GM23338 (cell line): ENCODE data around the gene RHBDD2. TPM values are rescaled to one million over a fixed set of nuclear protein-coding genes. Genes with fewer than 3 reads are reported as not detected.
A peak's percentile ranks its signal among the peaks of the same experiment; 100 is the strongest.
"Not testable (repeated sequence)": the region's sequence is repeated elsewhere in the genome, so short reads cannot be mapped to it uniquely, and the experiment has no call there.

Source experiments
- ATAC-seq: fragments of 200-7000 bp; cut with Tn5 transposase; 3 replicates; pipeline ENCODE4 v1.9.1; 2020
- DNase-seq: peaks from one replicate; pipeline ENCODE4 v3.0.0-alpha.2; 2015; ENCODE audit warnings: low spot score
- H2AFZ ChIP-seq: fragments of 200-600 bp; sonication (generic); 2 replicates; pipeline ENCODE4 v1.8.0; 2016; ENCODE audit warnings: antibody characterized with exemption, mild to moderate bottlenecking, moderate library complexity
- H3F3A ChIP-seq: fragments of 200-600 bp; sonication (generic); replicated peaks from 2 replicates; pipeline ENCODE4 v1.8.0; 2017; ENCODE audit warnings: antibody characterized with exemption, mixed run types, low read depth
- H3K27ac ChIP-seq: fragments of 200-600 bp; sonication (generic); 2 replicates; pipeline ENCODE4 v1.6.1; 2016; ENCODE audit warnings: low read depth
- H3K27me3 ChIP-seq: fragments of 200-600 bp; sonication (generic); 2 replicates; pipeline ENCODE4 v1.8.0; 2016; ENCODE audit warnings: mild to moderate bottlenecking, mixed run types, moderate library complexity; ENCODE audit not compliant: insufficient read depth
- H3K36me3 ChIP-seq: fragments of 200-600 bp; sonication (generic); 2 replicates; pipeline ENCODE4 v1.8.0; 2016; ENCODE audit warnings: mild to moderate bottlenecking; ENCODE audit not compliant: insufficient read depth
- H3K4me1 ChIP-seq: fragments of 200-600 bp; sonication (generic); 2 replicates; pipeline ENCODE4 v1.8.0; 2016; ENCODE audit warnings: mild to moderate bottlenecking, moderate library complexity; ENCODE audit not compliant: insufficient read depth
- H3K4me2 ChIP-seq: fragments of 200-600 bp; sonication (generic); 2 replicates; pipeline ENCODE4 v1.7.1; 2017; ENCODE audit warnings: mixed run types
- H3K4me3 ChIP-seq: fragments of 200-600 bp; sonication (generic); 2 replicates; pipeline ENCODE4 v1.6.1; 2016; ENCODE audit warnings: mixed run types
- H3K79me2 ChIP-seq: fragments of 200-600 bp; sonication (generic); replicated peaks from 2 replicates; pipeline ENCODE4 v1.8.0; 2017; ENCODE audit warnings: mild to moderate bottlenecking; ENCODE audit not compliant: insufficient read depth
- H3K9me2 ChIP-seq: fragments of 200-600 bp; sonication (generic); 2 replicates; pipeline ENCODE4 v1.8.0; 2017; ENCODE audit not compliant: insufficient read depth
- H4K20me1 ChIP-seq: fragments of 200-600 bp; sonication (generic); replicated peaks from 2 replicates; pipeline ENCODE4 v1.8.0; 2017; ENCODE audit warnings: mild to moderate bottlenecking; ENCODE audit not compliant: insufficient read depth
- H3K27ac Mint-ChIP-seq: 2 replicates; pipeline ENCODE4 v1.8.0; 2020; ENCODE audit warnings: inconsistent platforms, mild to moderate bottlenecking, moderate library complexity, mixed read lengths
- H3K27me3 Mint-ChIP-seq: 3 replicates; pipeline ENCODE4 v1.8.0; 2022; ENCODE audit warnings: low read depth, mild to moderate bottlenecking, moderate library complexity, mixed read lengths, inconsistent platforms; ENCODE audit not compliant: insufficient read depth, poor library complexity
- H3K36me3 Mint-ChIP-seq: 3 replicates; pipeline ENCODE4 v1.8.0; 2021; ENCODE audit warnings: low read depth, mild to moderate bottlenecking, inconsistent platforms, moderate library complexity, mixed read lengths
- H3K4me1 Mint-ChIP-seq: 3 replicates; pipeline ENCODE4 v1.8.0; 2020; ENCODE audit warnings: mild to moderate bottlenecking, inconsistent platforms, mixed read lengths
- H3K4me3 Mint-ChIP-seq: 3 replicates; pipeline ENCODE4 v1.8.0; 2021; ENCODE audit warnings: moderate library complexity, mild to moderate bottlenecking, inconsistent platforms, mixed read lengths
- H3K9me3 Mint-ChIP-seq: 3 replicates; pipeline ENCODE4 v1.8.0; 2020; ENCODE audit warnings: moderate library complexity, mild to moderate bottlenecking, inconsistent platforms, mixed read lengths
- CREB1 ChIP-seq: fragments of 250-450 bp; sonication (Bioruptor Pico); IDR thresholded peaks from 2 replicates; pipeline ENCODE4 v1.5.0; 2020; ENCODE audit warnings: low read depth, mild to moderate bottlenecking, moderate library complexity
- EZH2 ChIP-seq: fragments of 200-600 bp; sonication (generic); IDR thresholded peaks from one replicate; pipeline ENCODE4 v1.8.0; 2017; ENCODE audit warnings: antibody characterized with exemption, mild to moderate bottlenecking, low read depth; ENCODE audit not compliant: unreplicated experiment
- JUNB ChIP-seq: IDR thresholded peaks from one replicate; pipeline ENCODE4 v1.6.1; 2016; ENCODE audit warnings: antibody characterized with exemption; ENCODE audit not compliant: unreplicated experiment
- ZNF331 ChIP-seq: fragments of 250-450 bp; sonication (Bioruptor Pico); IDR thresholded peaks from 2 replicates; pipeline ENCODE4 v1.5.0; 2020; ENCODE audit warnings: low read depth, mild to moderate bottlenecking, moderate library complexity
- polyA plus RNA-seq: library from polyadenylated mRNA; unstranded; fragments of >200 nt; fragmentation: Nextera tagmentation; extraction: Ambion mirVana; gene quantifications from 2 replicates; pipeline ENCODE4 v1.2.1, GENCODE V29; 2016
- total RNA-seq: library from RNA; depleted of rRNA; stranded (reverse); fragments of >200 nt; shearing (Covaris generic); gene quantifications from 2 replicates; pipeline ENCODE4 v1.2.3, GENCODE V29; 2014
- TF ChIP-seq, protein P1 (sequence below), 2 experiments: fragments of 200-600 bp in 1 of 2; sonication (generic) in 1 of 2; conservative IDR thresholded peaks; 2 replicates each; pipeline versions ENCODE4 v1.5.1 to v1.6.1; 2016 to 2017; ENCODE audit warnings: antibody characterized with exemption in 2 of 2, low read depth in 2 of 2, mild to moderate bottlenecking in 2 of 2, moderate library complexity in 1 of 2
- TF ChIP-seq, protein P2 (sequence below): IDR thresholded peaks from one replicate; pipeline ENCODE4 v1.6.1; 2018; ENCODE audit warnings: antibody characterized with exemption; ENCODE audit not compliant: unreplicated experiment

The RHBDD2 gene
- total and polyA plus RNA-seq, 2 experiments from 2014 or later: 23.1 to 25.7 TPM

DNA sequence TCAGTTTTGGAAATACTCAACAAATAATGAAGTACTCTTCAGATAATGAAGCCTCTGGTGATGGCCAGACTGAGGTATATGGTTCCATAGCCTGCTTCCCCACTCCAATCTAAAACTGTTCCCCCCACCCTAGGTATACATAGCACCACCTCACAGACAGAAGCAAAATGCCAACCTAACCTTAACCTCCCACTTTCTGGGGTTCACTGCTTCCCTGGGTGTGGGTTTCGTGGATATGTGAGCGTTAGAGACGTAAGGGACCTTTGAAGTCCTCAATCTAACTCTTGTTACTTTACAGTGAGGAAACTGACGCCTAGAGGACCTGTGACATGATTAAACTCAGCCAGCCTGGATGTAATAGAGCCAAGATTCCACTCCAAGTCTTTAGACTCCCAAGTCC is 1.4 kb downstream of the RHBDD2 start (continued):
- TF ChIP-seq, protein P1, sequence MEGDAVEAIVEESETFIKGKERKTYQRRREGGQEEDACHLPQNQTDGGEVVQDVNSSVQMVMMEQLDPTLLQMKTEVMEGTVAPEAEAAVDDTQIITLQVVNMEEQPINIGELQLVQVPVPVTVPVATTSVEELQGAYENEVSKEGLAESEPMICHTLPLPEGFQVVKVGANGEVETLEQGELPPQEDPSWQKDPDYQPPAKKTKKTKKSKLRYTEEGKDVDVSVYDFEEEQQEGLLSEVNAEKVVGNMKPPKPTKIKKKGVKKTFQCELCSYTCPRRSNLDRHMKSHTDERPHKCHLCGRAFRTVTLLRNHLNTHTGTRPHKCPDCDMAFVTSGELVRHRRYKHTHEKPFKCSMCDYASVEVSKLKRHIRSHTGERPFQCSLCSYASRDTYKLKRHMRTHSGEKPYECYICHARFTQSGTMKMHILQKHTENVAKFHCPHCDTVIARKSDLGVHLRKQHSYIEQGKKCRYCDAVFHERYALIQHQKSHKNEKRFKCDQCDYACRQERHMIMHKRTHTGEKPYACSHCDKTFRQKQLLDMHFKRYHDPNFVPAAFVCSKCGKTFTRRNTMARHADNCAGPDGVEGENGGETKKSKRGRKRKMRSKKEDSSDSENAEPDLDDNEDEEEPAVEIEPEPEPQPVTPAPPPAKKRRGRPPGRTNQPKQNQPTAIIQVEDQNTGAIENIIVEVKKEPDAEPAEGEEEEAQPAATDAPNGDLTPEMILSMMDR (conservative IDR thresholded peaks at IDR 0.05; ENCODE audit: low read depth in 2 of 2): no peak

GRCh38 chr7:75881436-75882095 is 2.7 kb downstream of the RHBDD2 start:
- Histone ChIP-seq H3K4me3 (no peak overlapping the region), H3K36me3 (peaks cover 28% of the 10 kb centered on the region), H3K27me3 (no peaks in the 10 kb centered on the region), H3K4me2 (no peak overlapping the region), H4K20me1 (peaks cover 14% of the 10 kb centered on the region), H3K79me2 (peaks cover 26% of the 10 kb centered on the region), H3K27ac (no peak overlapping the region), H3F3A (peaks cover 7% of the 10 kb centered on the region; the same call in 1 of the 2 replicates), H3K9me2 (no peaks in the 10 kb centered on the region), H2AFZ (no peak overlapping the region), H3K4me1 (peaks cover 16% of the 10 kb centered on the region)
- peak; percentile 67 for ATAC-seq
- Mint-ChIP-seq H3K9me3 (no peaks in the 10 kb centered on the region), H3K27ac (no peak overlapping the region), H3K36me3 (peaks cover 63% of the 10 kb centered on the region), H3K4me1 (peaks cover 27% of the 10 kb centered on the region), H3K4me3 (no peak overlapping the region; the same call in 2 of the 3 replicates), H3K27me3 (peaks cover 9% of the 10 kb centered on the region)
- peak; percentile 43 for DNase-seq
- TF ChIP-seq EZH2: no peak
- no peak for TF ChIP-seq CREB1
- TF ChIP-seq, protein P2, sequence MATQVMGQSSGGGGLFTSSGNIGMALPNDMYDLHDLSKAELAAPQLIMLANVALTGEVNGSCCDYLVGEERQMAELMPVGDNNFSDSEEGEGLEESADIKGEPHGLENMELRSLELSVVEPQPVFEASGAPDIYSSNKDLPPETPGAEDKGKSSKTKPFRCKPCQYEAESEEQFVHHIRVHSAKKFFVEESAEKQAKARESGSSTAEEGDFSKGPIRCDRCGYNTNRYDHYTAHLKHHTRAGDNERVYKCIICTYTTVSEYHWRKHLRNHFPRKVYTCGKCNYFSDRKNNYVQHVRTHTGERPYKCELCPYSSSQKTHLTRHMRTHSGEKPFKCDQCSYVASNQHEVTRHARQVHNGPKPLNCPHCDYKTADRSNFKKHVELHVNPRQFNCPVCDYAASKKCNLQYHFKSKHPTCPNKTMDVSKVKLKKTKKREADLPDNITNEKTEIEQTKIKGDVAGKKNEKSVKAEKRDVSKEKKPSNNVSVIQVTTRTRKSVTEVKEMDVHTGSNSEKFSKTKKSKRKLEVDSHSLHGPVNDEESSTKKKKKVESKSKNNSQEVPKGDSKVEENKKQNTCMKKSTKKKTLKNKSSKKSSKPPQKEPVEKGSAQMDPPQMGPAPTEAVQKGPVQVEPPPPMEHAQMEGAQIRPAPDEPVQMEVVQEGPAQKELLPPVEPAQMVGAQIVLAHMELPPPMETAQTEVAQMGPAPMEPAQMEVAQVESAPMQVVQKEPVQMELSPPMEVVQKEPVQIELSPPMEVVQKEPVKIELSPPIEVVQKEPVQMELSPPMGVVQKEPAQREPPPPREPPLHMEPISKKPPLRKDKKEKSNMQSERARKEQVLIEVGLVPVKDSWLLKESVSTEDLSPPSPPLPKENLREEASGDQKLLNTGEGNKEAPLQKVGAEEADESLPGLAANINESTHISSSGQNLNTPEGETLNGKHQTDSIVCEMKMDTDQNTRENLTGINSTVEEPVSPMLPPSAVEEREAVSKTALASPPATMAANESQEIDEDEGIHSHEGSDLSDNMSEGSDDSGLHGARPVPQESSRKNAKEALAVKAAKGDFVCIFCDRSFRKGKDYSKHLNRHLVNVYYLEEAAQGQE: no peak
- no peak for TF ChIP-seq ZNF331
- no peak for TF ChIP-seq JUNB

GRCh38 chr7:75883265-75883824 is 4.5 kb downstream of the RHBDD2 start:
- ATAC-seq, H3K27me3 ChIP-seq, H3K4me3 Mint-ChIP-seq: not testable (repeated sequence)

More at GRCh38 chr7:75883265-75883824, 4.5 kb downstream of the RHBDD2 start:
- Histone ChIP-seq H3K36me3 (peaks cover 28% of the 10 kb centered on the region), H3K79me2 (peaks cover 26% of the 10 kb centered on the region), H4K20me1 (peaks cover 14% of the 10 kb centered on the region)
- not testable (repeated sequence) for H3K4me1 ChIP-seq, H3K9me3 Mint-ChIP-seq, H2AFZ ChIP-seq, H3K4me3 ChIP-seq, DNase-seq, H3F3A ChIP-seq, H3K27ac Mint-ChIP-seq, H3K9me2 ChIP-seq, H3K27ac ChIP-seq, H3K4me2 ChIP-seq
- Mint-ChIP-seq H3K36me3 (peaks cover 76% of the 10 kb centered on the region), H3K4me1 (peaks cover 21% of the 10 kb centered on the region), H3K27me3 (peaks cover 12% of the 10 kb centered on the region)
